Measurements from ENCODE around the gene SMPX.

The SMPX gene

GRCh38 chrX:21700275-21700674 is 57.6 kb downstream of the SMPX start:
- H3K4me3 ChIP-seq, result no peak overlapping the region
- H3K27ac ChIP-seq, result no peak overlapping the region
- no peaks in the 10 kb centered on the region for H3K4me1 ChIP-seq
- intact Hi-C loops (cut with DNase I; ENCODE audit: low total_unique reads), result no loop called here
- TF ChIP-seq CTCF (IDR thresholded peaks at IDR 0.05), result no peak
- no peaks in the 10 kb centered on the region for H3K36me3 ChIP-seq
- H3K9me3 ChIP-seq, result no peaks in the 10 kb centered on the region
- DNase-seq, result no peak
- no peaks in the 10 kb centered on the region for H3K27me3 ChIP-seq

GRCh38 chrX:21699136-21699535 is 58.8 kb downstream of the SMPX start:
- Histone ChIP-seq H3K27me3 (no peaks in the 10 kb centered on the region), H3K4me1 (no peaks in the 10 kb centered on the region), H3K9me3 (no peaks in the 10 kb centered on the region), H3K4me3 (no peak overlapping the region), H3K27ac (no peak overlapping the region), H3K36me3 (no peaks in the 10 kb centered on the region)
- TF ChIP-seq CTCF (IDR thresholded peaks at IDR 0.05), result no peak
- intact Hi-C loops (cut with DNase I; ENCODE audit: low total_unique reads), result no loop called here
- no peak for DNase-seq

- DNase-seq, result no peak
- H3K4me1 ChIP-seq, result no peaks in the 10 kb centered on the region
- no peak overlapping the region for H3K27ac ChIP-seq
- TF ChIP-seq CTCF (IDR thresholded peaks at IDR 0.05), result no peak
- intact Hi-C loops (cut with DNase I; ENCODE audit: low total_unique reads), result no loop called here
- no peaks in the 10 kb centered on the region for H3K27me3 ChIP-seq
- no peaks in the 10 kb centered on the region for H3K9me3 ChIP-seq
- no peak overlapping the region for H3K4me3 ChIP-seq
- no peaks in the 10 kb centered on the region for H3K36me3 ChIP-seq
These were observed 59.6 kb downstream of the SMPX start for GRCh38 chrX:21698272-21698671.

GRCh38 chrX:21691512-21692018 is 66.4 kb downstream of the SMPX start:
- TF ChIP-seq CTCF (IDR thresholded peaks at IDR 0.05), result no peak
- DNase-seq, result no peak
- intact Hi-C loops (cut with DNase I; ENCODE audit: low total_unique reads), result no loop called here

GRCh38 chrX:21683941-21684340 is 74.0 kb downstream of the SMPX start:
- Histone ChIP-seq H3K27me3 (no peaks in the 10 kb centered on the region), H3K36me3 (no peaks in the 10 kb centered on the region), H3K9me3 (no peaks in the 10 kb centered on the region), H3K4me3 (no peak overlapping the region), H3K4me1 (no peaks in the 10 kb centered on the region), H3K27ac (no peak overlapping the region)
- intact Hi-C loops (cut with DNase I; ENCODE audit: low total_unique reads), result no loop called here
- DNase-seq, result no peak
- no peak for TF ChIP-seq CTCF (IDR thresholded peaks at IDR 0.05)

More at GRCh38 chrX:21691512-21692018, 66.4 kb downstream of the SMPX start:
- H3K4me3 ChIP-seq, result no peak overlapping the region
- H3K4me1 ChIP-seq, result no peaks in the 10 kb centered on the region
- H3K36me3 ChIP-seq, result no peaks in the 10 kb centered on the region
- no peak overlapping the region for H3K27ac ChIP-seq
- no peaks in the 10 kb centered on the region for H3K27me3 ChIP-seq
- no peaks in the 10 kb centered on the region for H3K9me3 ChIP-seq

GRCh38 chrX:21678048-21678612 is 79.8 kb downstream of the SMPX start:
- H3K27ac ChIP-seq, result no peak overlapping the region
- H3K27me3 ChIP-seq, result no peaks in the 10 kb centered on the region
- H3K9me3 ChIP-seq, result no peaks in the 10 kb centered on the region
- no peak for TF ChIP-seq CTCF (IDR thresholded peaks at IDR 0.05)
- intact Hi-C loops (cut with DNase I; ENCODE audit: low total_unique reads), result no loop called here
- DNase-seq, result no peak
- no peaks in the 10 kb centered on the region for H3K4me1 ChIP-seq
- no peaks in the 10 kb centered on the region for H3K36me3 ChIP-seq
- no peak overlapping the region for H3K4me3 ChIP-seq

Data from tibial artery (tissue), 4 donors.